ENCODE results near the gene ACOX1. TPM values are rescaled to one million over a fixed set of nuclear protein-coding genes. Genes with fewer than 3 reads are reported as not detected.

ACOX1 gene
- total and polyA plus RNA-seq, 9 donors, result 10.6 to 53.0 (median 39.4) TPM

DNA sequence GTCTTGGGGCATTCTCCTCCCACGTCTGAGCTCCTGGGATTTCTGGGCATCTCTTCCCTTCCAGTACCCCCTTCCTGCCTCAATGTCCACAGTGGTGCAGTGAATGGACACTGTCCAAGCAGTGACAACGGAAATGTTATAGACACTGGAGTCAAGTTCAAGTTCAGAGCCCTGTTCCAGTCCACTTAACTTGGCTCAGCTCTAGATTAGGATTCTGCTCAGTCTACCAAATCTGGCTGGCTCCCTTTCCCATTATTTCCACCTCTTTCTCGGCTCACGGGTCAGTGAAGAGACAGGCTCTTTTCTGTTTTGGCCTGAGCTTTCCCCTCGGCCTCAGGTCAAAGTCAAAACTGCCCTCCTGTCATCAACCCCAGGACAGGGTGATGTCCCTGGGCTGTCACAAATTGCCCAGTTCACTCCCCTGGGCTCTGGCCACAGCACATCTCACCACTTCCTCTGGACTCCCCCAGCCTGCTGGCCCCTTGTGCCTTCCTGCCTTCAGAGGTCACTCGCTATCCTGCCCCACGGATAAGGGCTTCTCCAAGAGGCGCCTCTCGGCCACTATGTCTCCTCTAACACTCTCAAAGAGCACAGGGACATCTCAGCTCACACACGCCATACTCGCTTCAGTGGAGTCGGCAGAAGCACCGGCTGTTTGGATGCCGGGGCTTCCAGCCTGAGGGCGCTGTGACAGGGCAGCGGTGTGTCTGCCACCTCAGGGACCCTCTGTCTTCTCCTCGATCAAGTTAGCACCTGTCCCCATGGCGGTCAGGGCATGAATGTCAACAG lies 56.6 kb downstream of the ACOX1 start:
- intact Hi-C loops (cut with DNase I), result no loop called here
- DNase-seq, result no peak
- Histone ChIP-seq H3K4me1 (ENCODE audit: insufficient read depth) (no peaks in the 10 kb centered on the region), H3K27me3 (no peaks in the 10 kb centered on the region), H3K9me3 (no peaks in the 10 kb centered on the region), H3K27ac (peak overlapping the region in 1 of 2 donors; percentile 33), H3K4me3 (no peak overlapping the region), H3K36me3 (no peaks in the 10 kb centered on the region)
- WGBS, 3 donors, result 89 to 91% (median 90%) methylated on average over 18 of the region's 18 CpGs
- TF ChIP-seq POLR2A (IDR thresholded peaks at IDR 0.05) (no peak), EP300 (IDR thresholded peaks at IDR 0.05) (no peak)
- TF ChIP-seq, protein P1, sequence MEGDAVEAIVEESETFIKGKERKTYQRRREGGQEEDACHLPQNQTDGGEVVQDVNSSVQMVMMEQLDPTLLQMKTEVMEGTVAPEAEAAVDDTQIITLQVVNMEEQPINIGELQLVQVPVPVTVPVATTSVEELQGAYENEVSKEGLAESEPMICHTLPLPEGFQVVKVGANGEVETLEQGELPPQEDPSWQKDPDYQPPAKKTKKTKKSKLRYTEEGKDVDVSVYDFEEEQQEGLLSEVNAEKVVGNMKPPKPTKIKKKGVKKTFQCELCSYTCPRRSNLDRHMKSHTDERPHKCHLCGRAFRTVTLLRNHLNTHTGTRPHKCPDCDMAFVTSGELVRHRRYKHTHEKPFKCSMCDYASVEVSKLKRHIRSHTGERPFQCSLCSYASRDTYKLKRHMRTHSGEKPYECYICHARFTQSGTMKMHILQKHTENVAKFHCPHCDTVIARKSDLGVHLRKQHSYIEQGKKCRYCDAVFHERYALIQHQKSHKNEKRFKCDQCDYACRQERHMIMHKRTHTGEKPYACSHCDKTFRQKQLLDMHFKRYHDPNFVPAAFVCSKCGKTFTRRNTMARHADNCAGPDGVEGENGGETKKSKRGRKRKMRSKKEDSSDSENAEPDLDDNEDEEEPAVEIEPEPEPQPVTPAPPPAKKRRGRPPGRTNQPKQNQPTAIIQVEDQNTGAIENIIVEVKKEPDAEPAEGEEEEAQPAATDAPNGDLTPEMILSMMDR (IDR thresholded peaks at IDR 0.05), result no peak

DNA sequence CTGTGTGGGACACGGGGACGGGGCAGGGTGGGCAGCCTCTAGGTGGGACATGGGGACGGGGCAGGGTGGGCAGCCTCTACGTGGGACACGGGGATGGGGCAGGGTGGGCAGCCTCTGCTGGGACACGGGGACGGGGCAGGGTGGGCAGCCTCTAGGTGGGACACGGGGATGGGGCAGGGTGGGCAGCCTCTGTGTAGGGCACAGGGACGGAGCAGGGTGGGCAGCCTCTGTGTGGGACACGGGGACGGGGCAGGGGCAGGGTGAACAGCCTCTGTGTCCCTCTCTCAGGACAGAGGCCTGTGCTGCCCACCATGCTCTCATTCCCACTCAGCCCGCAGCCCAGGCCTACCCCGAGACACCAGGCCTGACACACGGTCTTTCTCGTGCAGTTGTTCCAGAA lies 57.4 kb downstream of the ACOX1 start:
- H3K27ac ChIP-seq, result no peak overlapping the region
- 89 to 94% (median 93%) methylated on average over 9 to 15 of the region's 15 CpGs for WGBS, 3 donors
- no peak for TF ChIP-seq POLR2A (IDR thresholded peaks at IDR 0.05)
- TF ChIP-seq, protein P1 (IDR thresholded peaks at IDR 0.05), result no peak
- no peak for TF ChIP-seq EP300 (IDR thresholded peaks at IDR 0.05)
- no peak overlapping the region for H3K4me3 ChIP-seq
- no peaks in the 10 kb centered on the region for H3K4me1 ChIP-seq (ENCODE audit: insufficient read depth)
- intact Hi-C loops (cut with DNase I), result no loop called here
- DNase-seq, result no peak
- H3K27me3 ChIP-seq, result no peaks in the 10 kb centered on the region
- no peaks in the 10 kb centered on the region for H3K36me3 ChIP-seq
- H3K9me3 ChIP-seq, result no peaks in the 10 kb centered on the region

DNA sequence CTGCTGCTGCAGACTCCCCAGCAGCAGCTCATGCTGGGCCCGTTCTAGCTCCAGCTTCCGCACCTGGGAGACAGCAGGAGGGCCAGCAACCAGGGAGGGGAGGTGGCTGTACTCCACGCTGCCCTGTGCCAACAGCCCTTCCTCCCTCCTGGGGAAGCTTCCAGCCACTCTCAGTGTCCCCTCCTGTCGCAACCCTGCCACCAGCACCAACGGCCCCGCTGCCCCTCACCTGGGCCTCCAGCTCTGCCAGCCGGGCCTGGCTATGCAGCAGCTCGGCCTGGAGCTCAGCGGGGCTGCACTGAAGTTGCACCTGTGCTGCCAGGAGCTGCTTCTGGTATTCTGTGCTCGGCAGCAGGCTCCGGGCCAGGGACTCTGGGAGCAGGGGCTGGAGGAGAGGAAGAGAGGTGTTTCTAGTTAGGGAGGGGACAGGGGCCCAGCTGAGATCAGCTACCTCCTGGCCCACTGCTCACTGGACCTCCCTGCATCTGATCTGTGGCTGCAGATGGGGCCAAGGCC lies 58.9 kb downstream of the ACOX1 start:
- Histone ChIP-seq H3K4me3 (no peak overlapping the region), H3K36me3 (no peaks in the 10 kb centered on the region), H3K9me3 (no peaks in the 10 kb centered on the region), H3K27me3 (no peaks in the 10 kb centered on the region), H3K27ac (no peak overlapping the region), H3K4me1 (ENCODE audit: insufficient read depth) (no peaks in the 10 kb centered on the region)
- WGBS, 3 donors, result 86 to 94% (median 92%) methylated on average over 6 to 11 of the region's 11 CpGs
- intact Hi-C loops (cut with DNase I), result no loop called here
- TF ChIP-seq, protein P1 (IDR thresholded peaks at IDR 0.05), result no peak
- no peak for TF ChIP-seq EP300 (IDR thresholded peaks at IDR 0.05)
- no peak for TF ChIP-seq POLR2A (IDR thresholded peaks at IDR 0.05)
- DNase-seq, result no peak

- H3K27me3 ChIP-seq, result no peaks in the 10 kb centered on the region
- no peak overlapping the region for H3K4me3 ChIP-seq
- whole genome bisulfite sequencing, 3 donors, result 92 to 96% (median 92%) methylated on average over 21 to 22 of the region's 22 CpGs
- no peaks in the 10 kb centered on the region for H3K4me1 ChIP-seq (ENCODE audit: insufficient read depth)
- intact Hi-C loops (cut with DNase I), result loop anchor here in 1 of 4 donors (10.0 kb wide), 1 partner anchor 355 kb away; no protein-coding TSS in a partner anchor
- H3K9me3 ChIP-seq, result no peaks in the 10 kb centered on the region
- TF ChIP-seq, protein P1 (IDR thresholded peaks at IDR 0.05), result no peak
- TF ChIP-seq POLR2A (IDR thresholded peaks at IDR 0.05), result no peak
- no peak for DNase-seq
- H3K27ac ChIP-seq, result no peak overlapping the region
- H3K36me3 ChIP-seq, result no peaks in the 10 kb centered on the region
Measured at GRCh38 chr17:75919611-75920010, 59.4 kb downstream of the ACOX1 start.
